HepG2 (cell line): ENCODE results near the gene E2F3.

Source experiments
- TAF1 ChIP-seq: sonication (generic); formaldehyde crosslinking; IDR thresholded peaks from 2 replicates; pipeline ENCODE4 v1.4.0; 2020; ENCODE audit warnings: missing genetic modification reagents
- TMF1 ChIP-seq: sonication (generic); formaldehyde crosslinking; IDR thresholded peaks from 2 replicates; pipeline ENCODE4 v1.8.1; 2022; ENCODE audit warnings: low read depth, missing genetic modification reagents
- TF ChIP-seq, protein P1 (sequence below): sonication (generic); formaldehyde crosslinking; conservative IDR thresholded peaks from 2 replicates; pipeline ENCODE4 v1.4.0; 2020; ENCODE audit warnings: missing genetic modification reagents
- TF ChIP-seq, protein P2 (sequence below): sonication (generic); formaldehyde crosslinking; IDR thresholded peaks from 2 replicates; pipeline ENCODE4 v1.5.0; 2020; ENCODE audit warnings: mild to moderate bottlenecking, missing genetic modification reagents, moderate library complexity

DNA sequence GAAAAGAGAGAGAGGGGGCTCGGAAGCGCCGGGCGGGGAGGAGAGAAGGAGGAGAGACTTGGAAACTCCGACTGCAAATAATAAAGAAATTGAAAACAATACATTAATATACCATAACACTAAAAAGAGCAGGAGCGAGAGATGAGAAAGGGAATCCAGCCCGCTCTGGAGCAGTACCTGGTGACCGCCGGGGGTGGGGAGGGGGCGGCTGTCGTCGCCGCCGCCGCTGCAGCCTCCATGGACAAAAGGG, 338 bp downstream of the E2F3 start:
- 0 out of 2 replicates have a peak, but pooled peaks have one; percentile 9 for TF ChIP-seq TMF1 (CRISPR knock-in tag)
- TF ChIP-seq, protein P1, sequence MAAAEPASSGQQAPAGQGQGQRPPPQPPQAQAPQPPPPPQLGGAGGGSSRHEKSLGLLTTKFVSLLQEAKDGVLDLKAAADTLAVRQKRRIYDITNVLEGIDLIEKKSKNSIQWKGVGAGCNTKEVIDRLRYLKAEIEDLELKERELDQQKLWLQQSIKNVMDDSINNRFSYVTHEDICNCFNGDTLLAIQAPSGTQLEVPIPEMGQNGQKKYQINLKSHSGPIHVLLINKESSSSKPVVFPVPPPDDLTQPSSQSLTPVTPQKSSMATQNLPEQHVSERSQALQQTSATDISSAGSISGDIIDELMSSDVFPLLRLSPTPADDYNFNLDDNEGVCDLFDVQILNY (CRISPR knock-in tag) = no peak
- TF ChIP-seq, protein P2, sequence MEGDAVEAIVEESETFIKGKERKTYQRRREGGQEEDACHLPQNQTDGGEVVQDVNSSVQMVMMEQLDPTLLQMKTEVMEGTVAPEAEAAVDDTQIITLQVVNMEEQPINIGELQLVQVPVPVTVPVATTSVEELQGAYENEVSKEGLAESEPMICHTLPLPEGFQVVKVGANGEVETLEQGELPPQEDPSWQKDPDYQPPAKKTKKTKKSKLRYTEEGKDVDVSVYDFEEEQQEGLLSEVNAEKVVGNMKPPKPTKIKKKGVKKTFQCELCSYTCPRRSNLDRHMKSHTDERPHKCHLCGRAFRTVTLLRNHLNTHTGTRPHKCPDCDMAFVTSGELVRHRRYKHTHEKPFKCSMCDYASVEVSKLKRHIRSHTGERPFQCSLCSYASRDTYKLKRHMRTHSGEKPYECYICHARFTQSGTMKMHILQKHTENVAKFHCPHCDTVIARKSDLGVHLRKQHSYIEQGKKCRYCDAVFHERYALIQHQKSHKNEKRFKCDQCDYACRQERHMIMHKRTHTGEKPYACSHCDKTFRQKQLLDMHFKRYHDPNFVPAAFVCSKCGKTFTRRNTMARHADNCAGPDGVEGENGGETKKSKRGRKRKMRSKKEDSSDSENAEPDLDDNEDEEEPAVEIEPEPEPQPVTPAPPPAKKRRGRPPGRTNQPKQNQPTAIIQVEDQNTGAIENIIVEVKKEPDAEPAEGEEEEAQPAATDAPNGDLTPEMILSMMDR (CRISPR knock-in tag) = no peak
- 0 out of 2 replicates have a peak, but pooled peaks have one; percentile 3 for TF ChIP-seq TAF1
